Left forelimb (tissue), 1 donor: ENCODE measurements around the gene SIPA1.
"Not testable (repeated sequence)": the region's sequence is repeated elsewhere in the genome, so short reads cannot be mapped to it uniquely, and the experiment has no call there.

Source experiments
- DNase-seq: peaks from one replicate; pipeline ENCODE4 v3.0.0-alpha.2; 2018; ENCODE audit warnings: low spot score

The SIPA1 gene

GRCh38 chr11:65623852-65624616 lies 13.9 kb upstream of the SIPA1 start:
- DNase-seq, result no peak

GRCh38 chr11:65624931-65625627 lies 12.8 kb upstream of the SIPA1 start:
- no peak for DNase-seq

- DNase-seq, result no peak
Observed at GRCh38 chr11:65625628-65626342, 12.1 kb upstream of the SIPA1 start.

- DNase-seq, result no peak
Observed at GRCh38 chr11:65627202-65627601, 10.7 kb upstream of the SIPA1 start.

- DNase-seq, result no peak
Observed at GRCh38 chr11:65629579-65629978, 8.3 kb upstream of the SIPA1 start.

- no peak for DNase-seq
Observed at GRCh38 chr11:65630215-65630614, 7.7 kb upstream of the SIPA1 start.

GRCh38 chr11:65633390-65634108 lies 4.4 kb upstream of the SIPA1 start:
- DNase-seq, result no peak

- DNase-seq, result no peak
Observed at GRCh38 chr11:65634109-65634436, 3.8 kb upstream of the SIPA1 start.

GRCh38 chr11:65634440-65634839 lies 3.5 kb upstream of the SIPA1 start:
- DNase-seq, result no peak

GRCh38 chr11:65634905-65635731 lies 2.8 kb upstream of the SIPA1 start:
- DNase-seq, result no peak

GRCh38 chr11:65636108-65637031 lies 1.5 kb upstream of the SIPA1 start:
- no peak for DNase-seq

- no peak for DNase-seq
Observed at GRCh38 chr11:65637032-65637557, 806 bp upstream of the SIPA1 start.

GRCh38 chr11:65639228-65639597 lies 1.3 kb downstream of the SIPA1 start:
- DNase-seq, result not testable (repeated sequence)

- DNase-seq, result no peak
Observed at GRCh38 chr11:65639623-65640482, 2.0 kb downstream of the SIPA1 start.

- no peak for DNase-seq
Observed at GRCh38 chr11:65640483-65641296, 2.8 kb downstream of the SIPA1 start.

GRCh38 chr11:65641297-65642013 lies 3.6 kb downstream of the SIPA1 start:
- no peak for DNase-seq

GRCh38 chr11:65642014-65642671 lies 4.2 kb downstream of the SIPA1 start:
- DNase-seq, result no peak
